Amygdala (tissue), 56 donors: ENCODE measurements around the gene E4F1.
A peak's percentile ranks its signal among the peaks of the same experiment; 100 is the strongest.

ENCODE experiments used
- DNase-seq, 56 donors: peaks; one replicate each; lab custom pipeline; 2025; lab: John Stamatoyannopoulos, UW

Gene E4F1, protein sequence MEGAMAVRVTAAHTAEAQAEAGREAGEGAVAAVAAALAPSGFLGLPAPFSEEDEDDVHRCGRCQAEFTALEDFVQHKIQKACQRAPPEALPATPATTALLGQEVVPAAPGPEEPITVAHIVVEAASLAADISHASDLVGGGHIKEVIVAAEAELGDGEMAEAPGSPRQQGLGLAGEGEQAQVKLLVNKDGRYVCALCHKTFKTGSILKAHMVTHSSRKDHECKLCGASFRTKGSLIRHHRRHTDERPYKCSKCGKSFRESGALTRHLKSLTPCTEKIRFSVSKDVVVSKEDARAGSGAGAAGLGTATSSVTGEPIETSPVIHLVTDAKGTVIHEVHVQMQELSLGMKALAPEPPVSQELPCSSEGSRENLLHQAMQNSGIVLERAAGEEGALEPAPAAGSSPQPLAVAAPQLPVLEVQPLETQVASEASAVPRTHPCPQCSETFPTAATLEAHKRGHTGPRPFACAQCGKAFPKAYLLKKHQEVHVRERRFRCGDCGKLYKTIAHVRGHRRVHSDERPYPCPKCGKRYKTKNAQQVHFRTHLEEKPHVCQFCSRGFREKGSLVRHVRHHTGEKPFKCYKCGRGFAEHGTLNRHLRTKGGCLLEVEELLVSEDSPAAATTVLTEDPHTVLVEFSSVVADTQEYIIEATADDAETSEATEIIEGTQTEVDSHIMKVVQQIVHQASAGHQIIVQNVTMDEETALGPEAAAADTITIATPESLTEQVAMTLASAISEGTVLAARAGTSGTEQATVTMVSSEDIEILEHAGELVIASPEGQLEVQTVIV

DNA sequence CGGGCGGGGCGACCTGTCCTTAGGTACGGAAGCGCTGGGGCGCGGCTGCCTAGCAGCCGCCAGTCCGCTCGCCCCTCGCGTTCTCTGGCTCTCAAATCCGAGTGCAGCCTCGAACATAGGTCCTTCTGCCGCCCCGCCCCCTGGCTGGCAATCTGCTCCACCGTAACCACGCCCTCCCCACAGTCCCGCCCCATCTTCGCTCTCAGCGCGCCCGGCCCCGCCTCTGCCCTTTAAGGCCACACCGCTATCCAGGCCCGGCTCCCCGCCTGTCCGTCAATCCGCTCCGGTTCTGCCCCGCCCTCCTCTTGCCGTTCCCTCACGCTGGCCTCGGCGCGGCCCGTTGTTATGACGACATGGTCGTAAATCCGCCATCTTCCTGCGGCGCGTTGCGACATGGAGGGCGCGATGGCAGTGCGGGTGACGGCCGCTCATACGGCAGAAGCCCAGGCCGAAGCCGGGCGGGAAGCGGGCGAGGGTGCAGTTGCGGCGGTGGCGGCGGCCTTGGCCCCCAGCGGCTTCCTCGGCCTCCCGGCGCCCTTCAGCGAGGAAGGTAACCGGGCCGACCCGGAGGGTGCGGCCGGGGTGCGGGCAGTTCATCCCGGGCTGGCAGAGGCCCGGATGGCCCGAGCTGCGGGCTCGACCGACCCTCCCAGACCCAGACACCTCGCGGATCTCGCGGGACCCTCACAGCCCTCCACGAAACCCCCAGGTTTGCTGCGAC lies at the start of gene E4F1:
Gene E4F1 (plus strand): TSS at position 371 of the 721 bp plus-strand sequence. CDS start 23 bp downstream, at position 394.
- DNase-seq: peak; percentile 54 to 99 (median 97)

DNA sequence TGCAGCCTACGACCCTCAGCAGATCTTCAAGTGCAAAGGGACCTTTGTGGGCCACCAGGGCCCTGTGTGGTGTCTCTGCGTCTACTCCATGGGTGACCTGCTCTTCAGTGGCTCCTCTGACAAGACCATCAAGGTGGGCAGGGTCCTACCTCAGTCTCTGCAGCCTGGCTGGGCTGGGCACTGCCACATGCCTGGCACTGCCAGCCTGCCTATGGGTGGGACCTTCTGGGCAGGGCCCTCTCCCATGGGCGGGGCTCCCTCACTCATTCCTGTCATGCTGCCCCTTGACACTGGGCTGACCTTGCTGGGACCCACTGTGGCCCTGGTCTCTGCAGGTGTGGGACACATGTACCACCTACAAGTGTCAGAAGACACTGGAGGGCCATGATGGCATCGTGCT lies 49.5 kb upstream of the E4F1 start:
- no peak for DNase-seq

DNA sequence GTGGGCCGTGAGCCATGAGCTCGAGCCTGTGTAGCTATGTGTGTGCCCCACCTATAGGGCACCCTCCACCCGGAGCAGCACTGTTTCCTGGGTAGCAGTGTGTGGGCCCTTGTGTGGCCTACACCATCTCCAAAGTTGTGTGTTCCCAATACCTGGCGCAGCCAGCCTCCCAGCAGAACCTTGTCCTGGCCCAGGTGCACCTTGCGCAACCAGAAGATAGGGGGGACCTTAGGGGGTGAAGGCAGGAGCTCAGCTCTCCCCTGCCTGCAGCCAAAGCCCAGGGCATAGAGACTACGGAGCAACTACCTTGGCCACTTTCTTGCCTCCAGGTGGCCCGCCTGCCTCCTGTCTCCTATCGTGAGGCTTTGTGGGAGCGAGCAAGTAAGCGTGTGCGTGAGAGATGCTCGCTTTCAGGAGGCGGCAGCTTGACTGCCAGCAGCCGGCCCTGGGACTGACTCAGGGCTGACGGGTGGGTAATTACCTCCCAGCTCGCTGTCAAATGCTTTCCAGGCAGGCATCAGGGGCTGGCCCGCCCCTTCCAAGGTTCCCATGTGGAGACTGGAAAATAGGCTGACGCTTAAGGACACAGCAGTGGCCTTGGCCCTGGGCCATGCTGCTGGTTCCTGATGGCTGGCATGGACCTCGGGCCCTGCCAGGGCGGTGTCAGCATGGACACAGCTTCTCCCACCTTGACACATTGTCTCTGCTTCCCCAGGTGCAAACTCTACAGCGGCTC lies 48.8 kb upstream of the E4F1 start:
- DNase-seq: peak in 7 of 56 donors; percentile 13 to 25 (median 23)

DNA sequence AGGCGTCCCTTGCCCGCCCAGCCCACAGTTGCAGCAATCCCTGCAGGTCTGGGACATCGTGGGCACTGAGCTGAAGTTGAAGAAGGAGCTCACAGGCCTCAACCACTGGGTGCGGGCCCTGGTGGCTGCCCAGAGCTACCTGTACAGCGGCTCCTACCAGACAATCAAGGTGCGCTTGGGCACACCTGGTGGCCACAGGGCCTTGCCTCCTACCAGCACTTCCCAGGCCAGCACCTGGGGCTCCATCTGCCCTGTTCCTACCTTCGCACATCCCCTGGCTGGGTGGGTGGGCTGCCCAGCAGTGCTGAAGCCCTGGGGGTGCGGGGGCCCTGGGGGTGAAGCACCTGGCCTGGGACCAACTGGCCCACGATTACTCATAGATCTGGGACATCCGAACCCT lies 47.9 kb upstream of the E4F1 start:
- DNase-seq: no peak

DNA sequence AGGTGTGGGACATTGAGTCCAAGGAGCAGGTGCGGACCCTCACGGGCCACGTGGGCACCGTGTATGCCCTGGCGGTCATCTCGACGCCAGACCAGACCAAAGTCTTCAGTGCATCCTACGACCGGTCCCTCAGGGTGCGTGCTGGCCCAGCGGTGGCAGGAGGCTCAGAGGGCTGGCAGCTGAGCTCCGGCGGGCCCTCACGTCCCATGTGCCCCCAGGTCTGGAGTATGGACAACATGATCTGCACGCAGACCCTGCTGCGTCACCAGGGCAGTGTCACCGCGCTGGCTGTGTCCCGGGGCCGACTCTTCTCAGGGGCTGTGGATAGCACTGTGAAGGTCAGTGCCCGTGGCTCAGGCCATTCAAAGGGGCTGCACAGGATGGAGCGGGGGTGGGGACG lies 47.3 kb upstream of the E4F1 start:
- no peak for DNase-seq

DNA sequence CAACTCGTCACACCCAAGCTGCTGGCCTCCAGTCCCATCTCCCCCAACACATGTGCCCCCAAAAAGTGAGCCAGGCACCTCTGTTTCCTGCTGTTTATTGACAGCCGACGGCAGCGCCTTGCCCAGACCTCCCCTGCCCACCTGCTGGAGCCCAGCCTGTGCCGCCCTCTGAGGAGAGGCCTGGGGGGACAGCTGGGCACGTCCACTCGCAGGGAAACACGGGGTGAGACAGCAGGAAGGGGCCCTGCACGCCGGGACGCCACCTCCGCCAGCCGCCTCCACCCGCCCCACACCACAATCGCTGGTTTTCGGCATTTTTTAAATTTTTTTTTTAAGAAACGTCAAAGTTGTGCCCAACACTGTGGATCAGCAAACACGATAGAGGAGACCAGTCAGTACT lies 46.3 kb upstream of the E4F1 start:
- no peak for DNase-seq

DNA sequence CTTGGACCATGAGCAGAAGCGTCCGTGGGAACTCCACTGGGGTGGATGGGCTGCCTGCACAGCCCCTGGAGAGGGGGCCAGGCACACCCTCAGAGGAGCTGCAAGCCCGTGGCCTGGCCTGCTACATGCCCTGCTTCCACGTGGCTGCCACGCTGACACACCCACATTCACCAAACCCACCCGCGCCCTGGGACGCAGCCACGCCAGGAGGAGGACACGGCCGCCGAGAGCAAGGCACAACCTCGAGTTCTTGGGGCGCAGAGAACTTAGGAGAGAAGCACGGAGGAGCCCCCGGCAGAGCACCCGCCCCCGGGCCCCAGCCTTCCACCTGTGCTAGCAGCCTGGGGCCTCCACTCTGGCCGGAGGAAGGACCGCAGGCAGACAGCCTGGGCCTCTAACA lies 45.8 kb upstream of the E4F1 start:
- no peak for DNase-seq

DNA sequence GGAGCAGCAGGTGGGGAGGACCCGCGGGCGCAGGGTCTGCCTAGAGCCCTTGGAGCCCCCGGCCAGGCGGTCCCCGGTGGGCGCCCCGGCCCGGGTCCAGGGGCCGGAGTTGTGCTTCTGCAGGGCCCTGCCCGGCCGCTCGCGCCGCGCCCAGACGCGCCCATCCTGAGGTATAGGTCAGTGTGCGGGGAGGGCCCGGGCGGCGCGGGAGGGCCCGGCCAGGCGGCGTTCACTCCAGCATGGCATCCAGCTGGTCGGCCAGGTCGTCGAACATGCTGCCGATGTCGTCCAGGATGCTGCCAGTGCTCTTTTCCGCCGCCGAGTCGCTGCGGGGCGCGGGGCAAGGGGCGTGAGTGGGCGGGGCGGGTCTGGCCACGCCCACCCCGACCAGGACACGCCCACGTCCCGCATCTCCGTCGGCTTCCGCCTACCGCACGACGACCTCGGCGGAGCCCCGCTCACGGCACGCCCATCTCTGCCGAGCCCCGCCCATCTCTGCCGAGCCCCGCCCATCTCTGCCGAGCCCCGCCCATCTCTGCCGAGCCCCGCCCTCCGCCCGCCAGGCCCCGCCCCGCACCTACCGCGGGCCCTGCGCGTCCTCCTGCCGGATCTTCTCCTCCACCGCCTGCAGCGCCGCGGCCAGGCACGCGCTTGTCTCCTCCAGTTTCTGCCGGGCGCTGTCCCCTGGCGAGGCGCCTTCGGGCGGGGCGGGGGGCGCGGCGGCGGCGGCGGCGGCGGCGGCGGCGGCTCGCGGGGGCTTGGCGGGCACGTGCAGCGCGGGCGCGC lies 44.9 kb upstream of the E4F1 start:
- peak in 2 of 56 donors; percentile 10 to 46 for DNase-seq

DNA sequence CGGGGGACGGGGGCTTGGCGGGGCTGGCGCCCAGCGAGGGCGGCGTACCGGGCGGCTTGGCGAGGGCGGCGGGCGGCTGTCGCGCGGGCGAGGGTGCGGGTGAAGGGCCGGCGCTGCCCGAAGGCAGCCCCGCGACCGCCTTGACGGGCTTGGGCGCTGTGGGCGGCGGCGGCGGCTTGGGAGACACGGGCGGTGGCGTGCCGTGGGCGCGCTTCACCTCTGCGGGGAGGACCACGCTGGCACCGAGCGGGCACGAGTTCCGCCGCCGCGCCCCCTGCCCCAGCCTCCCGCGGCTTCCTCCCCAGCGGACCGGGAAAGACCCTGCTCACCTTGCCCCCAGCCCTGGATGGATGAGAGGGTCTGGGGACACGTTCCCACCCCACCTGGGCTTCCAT lies 44.3 kb upstream of the E4F1 start:
- no peak for DNase-seq

DNA sequence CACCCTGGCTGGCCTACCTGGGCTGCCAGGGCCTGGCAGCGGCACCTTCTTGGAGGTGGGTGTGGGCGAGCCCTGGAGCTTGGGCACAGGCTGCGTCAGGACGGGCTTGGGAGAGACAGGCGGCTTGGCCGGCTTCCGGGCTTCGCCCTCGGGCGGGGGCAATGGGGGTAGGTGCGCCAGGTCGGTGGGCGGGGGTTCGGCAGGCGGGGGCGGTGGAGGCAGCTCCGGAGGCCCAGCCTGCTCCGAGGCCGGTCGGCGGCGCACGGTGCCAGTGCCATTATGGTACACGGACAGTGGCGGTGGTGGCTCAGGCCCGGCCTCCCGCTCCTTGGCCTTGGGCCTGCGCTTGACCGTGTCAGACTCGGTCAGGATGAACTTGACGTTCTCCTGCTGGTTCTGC lies 43.8 kb upstream of the E4F1 start:
- DNase-seq: no peak

DNA sequence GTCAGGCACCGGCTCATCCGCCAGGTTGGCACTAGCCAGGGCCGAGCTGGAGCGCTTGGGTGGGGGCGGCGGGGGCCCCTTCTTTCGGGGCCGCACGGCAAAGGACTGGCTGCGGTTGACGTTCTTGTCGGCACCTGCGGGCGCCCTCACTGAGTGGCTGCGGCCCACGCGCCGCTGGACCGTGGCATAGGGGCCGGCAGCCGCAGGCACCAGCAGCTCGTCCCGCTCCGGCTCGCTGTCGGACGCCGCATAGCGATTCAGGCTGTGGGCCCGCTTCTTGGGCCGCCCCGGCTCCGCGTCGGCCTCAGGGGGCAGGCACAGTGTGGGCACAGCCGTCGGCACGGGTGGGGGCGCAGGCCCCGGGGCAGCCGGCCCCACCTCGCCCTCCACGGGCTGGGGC lies 42.9 kb upstream of the E4F1 start:
- DNase-seq: no peak

DNA sequence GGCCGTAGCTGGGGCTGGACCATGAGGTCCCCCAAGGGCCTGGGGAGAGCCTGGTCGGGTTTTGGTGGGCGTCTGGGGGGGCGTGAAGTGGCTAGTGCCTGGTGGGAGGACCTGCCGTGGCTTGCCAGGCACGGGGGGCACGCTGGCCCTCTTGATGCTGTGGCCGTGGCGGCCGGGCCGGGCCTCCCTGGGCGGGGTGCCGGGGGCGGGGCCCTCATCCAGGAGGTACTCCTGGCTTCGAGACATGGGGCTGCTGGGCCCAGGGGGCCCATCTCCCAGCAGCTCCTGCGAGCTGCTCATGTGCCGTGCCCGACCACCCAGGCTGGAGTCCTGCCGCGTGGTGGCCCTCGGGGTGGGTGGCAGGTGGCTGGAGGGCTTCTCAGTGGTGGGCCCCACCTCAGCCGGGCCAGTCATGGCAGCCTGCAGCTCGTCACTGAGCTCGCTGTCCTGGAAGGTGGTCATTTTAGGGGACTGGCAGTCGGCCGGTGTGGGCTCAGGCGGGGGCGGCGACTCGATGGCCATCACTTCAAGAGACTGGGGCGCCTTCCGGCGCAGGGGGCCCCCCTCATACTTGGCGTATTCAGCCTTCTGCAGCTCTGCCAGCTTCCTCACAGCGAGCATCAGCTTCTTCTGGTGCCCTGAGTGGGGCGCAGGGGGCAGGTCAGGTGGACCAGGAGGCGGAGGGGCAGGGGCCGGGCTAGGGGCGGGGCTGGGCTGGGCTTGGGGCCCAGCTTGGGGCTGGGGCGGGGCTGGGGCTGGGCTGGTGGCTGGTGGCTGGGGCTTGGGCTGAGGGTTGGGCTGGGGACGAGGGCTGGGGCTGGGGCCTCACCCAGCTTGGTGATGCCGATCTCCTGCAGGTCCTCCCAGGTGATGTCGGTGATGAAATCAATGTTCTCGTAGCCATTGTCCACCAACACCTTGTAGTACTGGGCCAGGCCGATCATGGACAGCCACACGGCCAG lies 42.1 kb upstream of the E4F1 start:
- peak in 5 of 56 donors; percentile 23 to 36 (median 31) for DNase-seq

DNA sequence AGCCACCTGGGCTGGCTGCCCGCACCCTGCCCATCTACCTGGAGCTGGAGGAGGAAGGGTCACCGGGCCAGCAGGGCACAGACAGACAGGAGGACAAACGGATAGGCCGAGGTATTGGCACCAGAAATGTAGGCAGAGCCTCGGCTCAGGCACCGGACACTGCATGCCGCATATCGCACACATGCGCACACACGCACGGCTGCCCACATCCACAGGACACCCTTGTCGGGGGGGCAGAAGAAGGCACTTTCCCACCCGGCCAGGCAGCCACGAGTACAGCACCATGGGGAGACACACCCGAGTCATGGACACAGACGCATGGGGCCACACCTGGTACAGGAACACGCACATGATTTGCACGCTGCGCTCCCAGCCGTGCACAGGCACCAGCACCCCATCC lies 41.4 kb upstream of the E4F1 start:
- DNase-seq: no peak

DNA sequence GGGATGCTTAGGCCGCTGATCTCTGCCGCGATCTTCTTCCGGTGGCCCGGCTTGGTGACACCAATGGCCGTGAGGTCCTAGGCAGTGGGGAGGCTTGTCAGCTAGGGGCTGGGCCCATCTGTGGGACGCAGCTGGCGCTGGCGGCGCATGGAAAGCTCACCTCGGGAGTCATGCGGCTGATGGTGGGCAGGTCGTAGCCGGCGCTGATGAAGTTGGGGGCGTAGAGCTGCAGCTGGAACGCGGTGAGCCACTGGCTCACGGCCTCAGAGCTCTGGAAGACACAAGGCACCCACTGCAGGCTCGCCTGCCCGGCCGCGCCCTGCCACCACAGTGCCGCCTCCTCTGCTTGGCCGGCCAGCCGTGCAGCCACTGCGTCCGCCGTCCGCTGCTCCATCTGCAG lies 39.7 kb upstream of the E4F1 start:
- DNase-seq: no peak

DNA sequence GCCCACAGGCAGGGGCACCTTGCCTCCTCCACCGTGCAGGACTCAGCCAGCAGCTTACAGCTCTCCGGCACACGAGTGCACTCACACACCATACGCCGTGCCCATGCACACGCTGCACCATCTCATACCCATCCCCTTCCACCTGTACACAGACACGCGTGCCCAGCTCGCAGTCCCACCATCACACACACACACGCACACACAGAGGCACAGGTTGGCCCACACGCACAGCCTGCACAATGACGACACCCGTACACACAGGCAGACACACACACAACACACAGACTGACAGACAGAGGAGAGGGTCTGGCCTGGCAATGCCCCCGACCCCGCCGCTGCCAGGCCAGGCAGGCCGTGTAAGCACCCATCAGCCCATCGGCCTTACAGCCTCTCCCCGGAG lies 39.0 kb upstream of the E4F1 start:
- no peak for DNase-seq

DNA sequence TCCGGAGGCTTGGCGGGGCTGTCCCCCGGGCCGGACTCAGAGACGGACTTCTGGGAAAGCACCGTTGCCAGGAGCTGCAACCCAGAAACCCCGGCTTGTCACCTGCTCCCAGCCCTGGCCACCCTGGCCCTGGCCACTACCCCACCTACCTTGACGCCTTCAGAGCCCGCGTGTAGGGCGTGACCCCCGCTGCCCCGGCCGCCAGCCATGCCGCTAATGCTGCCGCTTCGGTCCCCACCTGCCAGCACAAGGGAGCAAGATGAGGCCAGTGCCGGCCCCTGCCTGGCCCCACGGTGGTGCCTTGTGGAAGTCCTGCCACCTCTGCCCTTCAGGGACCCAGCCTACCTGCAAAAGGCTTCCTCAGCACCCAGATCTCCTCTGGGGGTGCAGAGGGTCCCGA lies 38.4 kb upstream of the E4F1 start:
- DNase-seq: no peak

DNA sequence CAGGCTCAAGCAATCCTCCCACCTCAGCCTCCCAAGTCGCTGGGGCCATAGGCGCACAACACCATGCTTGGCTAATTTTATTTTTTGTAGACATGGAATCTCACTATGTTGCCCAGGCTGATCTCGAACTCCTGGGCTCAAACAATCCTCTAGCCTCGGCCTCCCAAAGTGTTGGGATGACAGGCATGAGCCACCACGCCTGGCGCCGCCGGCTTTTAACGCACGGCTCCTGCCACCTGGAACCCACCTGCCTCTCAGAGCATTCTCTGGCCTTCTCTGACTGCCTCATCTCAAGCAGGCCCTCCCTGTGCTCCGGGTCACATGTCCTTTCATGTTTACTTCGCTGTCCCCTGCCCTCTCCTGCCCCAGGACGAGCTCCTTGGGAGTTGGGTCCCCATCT lies 37.3 kb upstream of the E4F1 start:
- no peak for DNase-seq

DNA sequence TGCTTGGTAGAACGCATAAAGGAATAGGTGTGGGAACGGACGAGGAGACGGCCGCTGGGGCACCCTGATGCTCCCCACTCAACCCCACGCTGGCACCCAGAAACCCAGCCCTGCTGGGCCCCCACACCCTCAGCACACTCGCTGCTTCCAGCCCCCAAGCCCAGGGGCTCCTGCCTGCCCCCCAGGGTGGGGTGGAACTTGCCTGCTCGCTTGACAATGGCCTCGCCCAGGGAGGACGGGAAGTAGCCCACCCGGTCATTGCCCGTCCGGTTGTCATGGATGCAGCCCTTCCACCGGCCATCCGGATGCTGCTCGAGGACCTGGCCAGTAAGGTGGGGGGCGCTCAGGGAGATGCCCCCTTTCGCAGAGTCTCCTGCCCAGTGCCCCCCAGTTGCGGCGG lies 36.9 kb upstream of the E4F1 start:
- no peak for DNase-seq

DNA sequence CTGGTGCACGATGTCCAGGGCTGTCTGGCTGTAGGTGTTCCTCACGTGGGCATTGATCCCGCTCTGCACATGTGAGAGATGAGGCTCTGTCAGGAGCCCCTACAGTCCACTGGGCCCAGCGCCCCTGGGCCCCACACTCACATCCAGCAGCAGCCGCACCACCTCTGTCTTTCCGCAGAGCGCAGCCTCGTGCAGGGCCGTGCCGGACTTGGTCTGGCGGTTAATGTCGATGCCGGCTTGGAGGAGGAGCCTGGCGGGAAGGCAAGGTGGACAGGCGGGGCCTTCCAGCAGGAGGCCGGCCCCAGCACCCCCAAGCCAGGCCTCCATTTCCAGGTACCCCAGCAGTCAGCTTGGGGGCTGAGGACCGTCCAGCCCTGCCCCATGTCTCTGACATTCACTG lies 36.2 kb upstream of the E4F1 start:
- DNase-seq: no peak
